H1 (cell line): ENCODE data around the gene ZNF260.

Experiments used
- CBX8 ChIP-seq: fragments of 300-800, 300-1000 bp; sonication (generic); IDR thresholded peaks from 2 replicates; pipeline ENCODE4 v1.7.1; 2016; ENCODE audit warnings: low read depth, low read length, borderline replicate concordance
- CTCF ChIP-seq, 3 experiments: IDR thresholded peaks; 1 replicate in 2 of 3; 2 replicates in 1 of 3; pipeline versions ENCODE4 v1.5.1 to v1.6.1; 2011; ENCODE audit warnings: low read length in 3 of 3, mild to moderate bottlenecking in 3 of 3, inconsistent platforms in 2 of 3, low read depth in 1 of 3, moderate library complexity in 1 of 3; ENCODE audit not compliant: insufficient read depth in 1 of 3; ENCODE audit errors: control extremely low read depth in 1 of 3
- EGR1 ChIP-seq: IDR thresholded peaks from 2 replicates; pipeline ENCODE4 v1.6.1; 2011; ENCODE audit warnings: low read depth, low read length, borderline replicate concordance
- EP300 ChIP-seq, 2 experiments: IDR thresholded peaks; 1 replicate in 1 of 2; 2 replicates in 1 of 2; pipeline ENCODE4 v1.6.1; 2011 to 2012; ENCODE audit warnings: low read depth in 2 of 2, low read length in 2 of 2, mild to moderate bottlenecking in 2 of 2, borderline replicate concordance in 1 of 2, inconsistent platforms in 1 of 2, moderate library complexity in 1 of 2
- EZH2 ChIP-seq: fragments of 200-600 bp; sonication (generic); IDR thresholded peaks from 2 replicates; pipeline ENCODE4 v1.7.1; 2012; ENCODE audit warnings: low read depth, mild to moderate bottlenecking, moderate library complexity, low read length, inconsistent platforms; ENCODE audit not compliant: severe bottlenecking
- FOSL1 ChIP-seq: IDR thresholded peaks from 2 replicates; pipeline ENCODE4 v1.6.1; 2011; ENCODE audit warnings: mild to moderate bottlenecking, low read depth, low read length, moderate library complexity; ENCODE audit not compliant: insufficient read depth
- HDAC6 ChIP-seq: IDR thresholded peaks from one replicate; pipeline ENCODE4 v1.7.1; 2012; ENCODE audit warnings: low read depth, mild to moderate bottlenecking, inconsistent platforms, low read length, moderate library complexity
- MAX ChIP-seq: IDR thresholded peaks from 2 replicates; pipeline ENCODE4 v1.6.1; 2012; ENCODE audit warnings: inconsistent platforms
- POLR2AphosphoS5 ChIP-seq: IDR thresholded peaks from 2 replicates; pipeline ENCODE4 v1.6.1; 2011; ENCODE audit warnings: low read depth, low read length
- RFX5 ChIP-seq: IDR thresholded peaks from 2 replicates; pipeline ENCODE4 v1.6.1; 2011; ENCODE audit warnings: low read depth, low read length, improper control_type of control experiment, borderline replicate concordance
- YY1 ChIP-seq: IDR thresholded peaks from 2 replicates; pipeline ENCODE4 v1.6.1; 2011; ENCODE audit warnings: low read depth, mild to moderate bottlenecking, low read length
- ZNF274 ChIP-seq: IDR thresholded peaks from 2 replicates; pipeline ENCODE4 v1.7.0; 2012; ENCODE audit warnings: low read length, borderline replicate concordance; ENCODE audit errors: extremely low read depth

- TF ChIP-seq HDAC6 (no peak), EP300 (IDR thresholded peaks at IDR 0.05; ENCODE audit: borderline replicate concordance in 1 of 2, low read depth in 2 of 2, low read length in 2 of 2) (no peak), FOSL1 (no peak), CTCF (IDR thresholded peaks at IDR 0.05; ENCODE audit: control extremely low read depth in 1 of 3, insufficient read depth in 1 of 3, low read depth in 1 of 3, low read length in 3 of 3) (no peak), EZH2 (no peak), ZNF274 (no peak), RFX5 (no peak), EGR1 (no peak), POLR2AphosphoS5 (no peak), CBX8 (no peak), YY1 (no peak), MAX (no peak)
Observed at GRCh38 chr19:36577271-36577996, 49.4 kb upstream of the ZNF260 start.
